ENCODE results near the gene KIF26A.

KIF26A gene

GRCh38 chr14:104138098-104138717, at the start of gene KIF26A:
Gene KIF26A, plus strand, starts transcription at chr14:104138587. Its CDS starts 136 bp downstream, at chr14:104138723.
- DNase-seq (ENCODE audit: low read depth in 1 of 2, low spot score in 1 of 2): no peak

GRCh38 chr14:104090071-104090748, 48.2 kb upstream of the KIF26A start:
- DNase-seq (ENCODE audit: low read depth in 1 of 2, low spot score in 1 of 2): no peak

GRCh38 chr14:104091061-104091926, 47.1 kb upstream of the KIF26A start:
- no peak for DNase-seq (ENCODE audit: low read depth in 1 of 2, low spot score in 1 of 2)

- no peak for DNase-seq (ENCODE audit: low read depth in 1 of 2, low spot score in 1 of 2)
Measured at GRCh38 chr14:104091927-104092771, 46.2 kb upstream of the KIF26A start.

GRCh38 chr14:104092931-104093365, 45.4 kb upstream of the KIF26A start:
- DNase-seq (ENCODE audit: low read depth in 1 of 2, low spot score in 1 of 2): no peak

- no peak for DNase-seq (ENCODE audit: low read depth in 1 of 2, low spot score in 1 of 2)
Measured at GRCh38 chr14:104093366-104094055, 44.9 kb upstream of the KIF26A start.

GRCh38 chr14:104094056-104094708, 44.2 kb upstream of the KIF26A start:
- DNase-seq (ENCODE audit: low read depth in 1 of 2, low spot score in 1 of 2): no peak

- DNase-seq (ENCODE audit: low read depth in 1 of 2, low spot score in 1 of 2): peak; percentile 65 to 66
Measured at GRCh38 chr14:104094709-104095425, 43.5 kb upstream of the KIF26A start.

GRCh38 chr14:104095426-104096310, 42.7 kb upstream of the KIF26A start:
- no peak for DNase-seq (ENCODE audit: low read depth in 1 of 2, low spot score in 1 of 2)

- no peak for DNase-seq (ENCODE audit: low read depth in 1 of 2, low spot score in 1 of 2)
Measured at GRCh38 chr14:104096318-104096717, 42.1 kb upstream of the KIF26A start.

GRCh38 chr14:104096751-104097700, 41.4 kb upstream of the KIF26A start:
- no peak for DNase-seq (ENCODE audit: low read depth in 1 of 2, low spot score in 1 of 2)

- DNase-seq (ENCODE audit: low read depth in 1 of 2, low spot score in 1 of 2): no peak
Measured at GRCh38 chr14:104098272-104099095, 39.9 kb upstream of the KIF26A start.

- no peak for DNase-seq (ENCODE audit: low read depth in 1 of 2, low spot score in 1 of 2)
Measured at GRCh38 chr14:104099096-104100041, 39.0 kb upstream of the KIF26A start.

- DNase-seq (ENCODE audit: low read depth in 1 of 2, low spot score in 1 of 2): no peak
Measured at GRCh38 chr14:104100171-104101085, 38.0 kb upstream of the KIF26A start.

Measured in activated CD4-positive, alpha-beta T cell treated with anti-CD3 and anti-CD28 coated beads, Interleukin-2, amount 50 U/mL, for 24 hours (primary cell).